ENCODE results near the gene ELOVL5.

- TF ChIP-seq CTCF (IDR thresholded peaks at IDR 0.05) (no peak), EZH2 (IDR thresholded peaks at IDR 0.05; ENCODE audit: borderline replicate concordance, insufficient read depth, low read depth, low read length, poor library complexity, severe bottlenecking) (no peak)
Observed at GRCh38 chr6:53227847-53228246, 120.9 kb downstream of the ELOVL5 start.
